DND-41 (cell line): Measurements from ENCODE around the gene NAA60.

Experiments used
- ATAC-seq: fragments of 200-7000 bp; cut with Tn5 transposase; 3 replicates; pipeline ENCODE4 v1.9.1; 2021; ENCODE audit warnings: low read depth; ENCODE audit not compliant: insufficient read depth
- DNase-seq: peaks from one replicate; pipeline ENCODE4 v3.0.0-alpha.2; 2020
- H2AFZ ChIP-seq: 2 replicates; pipeline ENCODE4 v1.6.0; 2012; ENCODE audit warnings: low read depth, low read length
- H3K27ac ChIP-seq: 2 replicates; pipeline ENCODE4 v1.5.1; 2012; ENCODE audit warnings: low read length, inconsistent platforms
- H3K27me3 ChIP-seq: fragments of 200-600 bp; sonication (generic); 2 replicates; pipeline ENCODE4 v1.6.0; 2012; ENCODE audit warnings: low read length, mild to moderate bottlenecking, inconsistent platforms; ENCODE audit not compliant: insufficient read depth, poor library complexity
- H3K36me3 ChIP-seq: 2 replicates; pipeline ENCODE4 v1.5.1; 2012; ENCODE audit warnings: low read length, inconsistent platforms; ENCODE audit not compliant: insufficient read depth
- H3K4me1 ChIP-seq: 2 replicates; pipeline ENCODE4 v1.5.1; 2012; ENCODE audit warnings: mild to moderate bottlenecking, low read length; ENCODE audit not compliant: insufficient read depth
- H3K4me2 ChIP-seq: 2 replicates; pipeline ENCODE4 v1.6.0; 2012; ENCODE audit warnings: mild to moderate bottlenecking, moderate library complexity, low read length, inconsistent platforms; ENCODE audit not compliant: insufficient read depth
- H3K4me3 ChIP-seq, 2 experiments: fragments of 200-600 bp in 1 of 2; shearing (Covaris generic) in 1 of 2; 2 replicates each; pipeline ENCODE4 v1.5.1; 2012 to 2016; ENCODE audit warnings: inconsistent platforms in 2 of 2, low read length in 2 of 2, mild to moderate bottlenecking in 2 of 2, low read depth in 1 of 2, moderate library complexity in 1 of 2
- H3K79me2 ChIP-seq: 2 replicates; pipeline ENCODE4 v1.6.0; 2012; ENCODE audit warnings: low read length, inconsistent platforms; ENCODE audit not compliant: insufficient read depth
- H3K9ac ChIP-seq: 2 replicates; pipeline ENCODE4 v1.6.0; 2012; ENCODE audit warnings: low read depth, mild to moderate bottlenecking, inconsistent platforms, low read length, moderate library complexity
- H3K9me3 ChIP-seq: 2 replicates; pipeline ENCODE4 v1.5.1; 2012; ENCODE audit warnings: low read length, moderate library complexity, mild to moderate bottlenecking, inconsistent platforms; ENCODE audit not compliant: insufficient read depth, severe bottlenecking
- H4K20me1 ChIP-seq: 2 replicates; pipeline ENCODE4 v1.6.0; 2012; ENCODE audit warnings: low read length; ENCODE audit not compliant: insufficient read depth
- EZH2 ChIP-seq: IDR thresholded peaks from 3 replicates; pipeline ENCODE4 v1.6.1; 2012; ENCODE audit warnings: borderline replicate concordance, low read depth, mild to moderate bottlenecking, moderate library complexity, low read length, inconsistent platforms; ENCODE audit not compliant: severe bottlenecking
- TF ChIP-seq, protein P1 (sequence below): IDR thresholded peaks from 2 replicates; pipeline ENCODE4 v1.5.1; 2012; ENCODE audit warnings: borderline replicate concordance, low read length, moderate library complexity, mild to moderate bottlenecking; ENCODE audit not compliant: poor library complexity, severe bottlenecking; ENCODE audit errors: extremely low read depth

NAA60 gene

GRCh38 chr16:3494386-3494973 lies 51.0 kb downstream of the NAA60 start:
- Histone ChIP-seq H3K4me1 (no peaks in the 10 kb centered on the region), H3K4me2 (no peak overlapping the region), H3K79me2 (no peaks in the 10 kb centered on the region), H2AFZ (no peak overlapping the region), H3K9ac (no peak overlapping the region), H3K4me3 (no peak overlapping the region), H3K36me3 (no peaks in the 10 kb centered on the region), H3K9me3 (no peaks in the 10 kb centered on the region), H4K20me1 (0 out of 2 replicates have a peak, but pooled peaks cover 8% of the 10 kb centered on the region), H3K27ac (no peak overlapping the region), H3K27me3 (no peaks in the 10 kb centered on the region)
- no peak for DNase-seq
- no peak for ATAC-seq
- TF ChIP-seq EZH2 = no peak
- TF ChIP-seq, protein P1, sequence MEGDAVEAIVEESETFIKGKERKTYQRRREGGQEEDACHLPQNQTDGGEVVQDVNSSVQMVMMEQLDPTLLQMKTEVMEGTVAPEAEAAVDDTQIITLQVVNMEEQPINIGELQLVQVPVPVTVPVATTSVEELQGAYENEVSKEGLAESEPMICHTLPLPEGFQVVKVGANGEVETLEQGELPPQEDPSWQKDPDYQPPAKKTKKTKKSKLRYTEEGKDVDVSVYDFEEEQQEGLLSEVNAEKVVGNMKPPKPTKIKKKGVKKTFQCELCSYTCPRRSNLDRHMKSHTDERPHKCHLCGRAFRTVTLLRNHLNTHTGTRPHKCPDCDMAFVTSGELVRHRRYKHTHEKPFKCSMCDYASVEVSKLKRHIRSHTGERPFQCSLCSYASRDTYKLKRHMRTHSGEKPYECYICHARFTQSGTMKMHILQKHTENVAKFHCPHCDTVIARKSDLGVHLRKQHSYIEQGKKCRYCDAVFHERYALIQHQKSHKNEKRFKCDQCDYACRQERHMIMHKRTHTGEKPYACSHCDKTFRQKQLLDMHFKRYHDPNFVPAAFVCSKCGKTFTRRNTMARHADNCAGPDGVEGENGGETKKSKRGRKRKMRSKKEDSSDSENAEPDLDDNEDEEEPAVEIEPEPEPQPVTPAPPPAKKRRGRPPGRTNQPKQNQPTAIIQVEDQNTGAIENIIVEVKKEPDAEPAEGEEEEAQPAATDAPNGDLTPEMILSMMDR = no peak

DNA sequence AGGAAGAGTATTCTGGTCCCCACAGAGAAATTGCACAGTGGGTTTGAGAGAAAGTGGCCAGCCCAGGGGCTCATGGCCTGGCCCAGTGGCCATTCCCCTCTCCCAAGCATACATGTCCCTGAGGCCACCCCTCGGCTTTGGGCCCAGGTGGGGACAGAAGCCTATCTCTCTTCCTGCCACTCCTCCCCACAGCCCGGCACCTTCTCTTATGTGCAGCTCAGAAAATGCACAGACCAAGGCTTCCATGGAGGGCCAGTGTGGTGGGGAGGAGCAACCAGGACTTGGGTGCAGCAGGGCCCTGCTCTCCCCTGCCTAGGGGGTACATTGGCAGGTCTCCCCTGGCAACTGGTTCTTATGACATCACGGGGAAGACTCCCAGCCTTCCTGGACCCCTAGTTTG lies 51.7 kb downstream of the NAA60 start, which contains the start of gene C16orf90:
TSS of gene C16orf90 (minus strand) at position 314 of the 400 bp plus-strand sequence. CDS start at position 246, 68 bp downstream.
- Histone ChIP-seq H3K9me3 (no peaks in the 10 kb centered on the region), H3K36me3 (no peaks in the 10 kb centered on the region), H2AFZ (no peak within 1 kb of the TSS), H3K4me2 (no peak within 1 kb of the TSS), H4K20me1 (0 out of 2 replicates have a peak, but pooled peaks cover 8% of the 10 kb centered on the region), H3K27ac (no peak within 1 kb of the TSS), H3K4me3 (no peak within 1 kb of the TSS), H3K27me3 (no peaks in the 10 kb centered on the region), H3K79me2 (no peaks in the 10 kb centered on the region), H3K4me1 (no peaks in the 10 kb centered on the region; the same call in 1 of the 2 replicates), H3K9ac (no peak within 1 kb of the TSS)
- DNase-seq (no peak), ATAC-seq (no peak)
- TF ChIP-seq, protein P1 = no peak
- TF ChIP-seq EZH2 = no peak

DNA sequence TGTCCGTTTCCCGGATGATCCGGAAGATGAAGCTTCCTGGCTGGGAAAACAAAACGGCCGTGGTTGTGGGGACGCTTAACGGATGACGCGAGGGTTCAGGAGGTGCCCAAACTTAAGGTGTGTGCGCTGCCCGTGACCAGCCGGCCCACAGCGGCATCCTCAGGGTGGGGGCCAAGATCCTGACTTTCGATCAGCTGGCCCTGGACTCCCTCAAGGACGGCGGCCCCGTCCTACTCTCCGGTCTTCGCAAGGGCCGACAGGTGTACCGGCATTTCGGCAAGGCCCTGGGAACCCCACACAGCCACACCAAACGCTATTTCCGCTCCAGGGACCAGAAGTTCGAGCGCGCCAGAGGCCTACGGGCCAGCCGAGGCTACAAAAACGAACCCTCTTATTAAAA lies 52.9 kb downstream of the NAA60 start:
- H2AFZ ChIP-seq = no peak overlapping the region
- DNase-seq (no peak), ATAC-seq (no peak)
- H3K4me2 ChIP-seq = no peak overlapping the region
- no peak overlapping the region for H3K9ac ChIP-seq
- no peaks in the 10 kb centered on the region for H3K36me3 ChIP-seq
- H3K27ac ChIP-seq = no peak overlapping the region
- H4K20me1 ChIP-seq = no peaks in the 10 kb centered on the region
- no peaks in the 10 kb centered on the region for H3K27me3 ChIP-seq
- H3K4me1 ChIP-seq = peaks cover 9% of the 10 kb centered on the region
- no peak for TF ChIP-seq EZH2
- TF ChIP-seq, protein P1 = no peak
- peaks cover 5% of the 10 kb centered on the region; the same call in 1 of the 2 replicates for H3K79me2 ChIP-seq
- H3K9me3 ChIP-seq = no peaks in the 10 kb centered on the region
- no peak overlapping the region for H3K4me3 ChIP-seq

DNA sequence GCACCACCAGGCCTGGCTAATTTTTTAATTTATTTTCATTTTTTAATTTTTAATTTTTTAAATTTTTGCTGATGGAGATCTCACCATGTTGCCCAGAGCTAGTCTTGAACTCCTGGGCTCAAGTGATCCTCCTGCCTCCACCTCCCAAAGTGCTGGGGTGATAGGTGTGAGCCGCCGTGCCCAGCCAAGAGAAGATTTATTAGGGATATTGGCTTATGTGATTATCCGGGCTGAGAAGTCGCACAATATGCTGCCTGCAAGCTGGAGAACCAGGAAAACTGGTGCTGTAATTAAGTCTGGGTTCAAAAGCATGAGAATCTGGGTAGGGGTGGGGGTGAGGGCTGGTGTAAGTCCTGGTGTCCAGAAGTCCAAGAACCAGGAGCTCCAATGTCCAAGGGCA lies 54.3 kb downstream of the NAA60 start:
- no peak for ATAC-seq
- Histone ChIP-seq H3K4me3 (no peak overlapping the region), H3K36me3 (no peaks in the 10 kb centered on the region), H3K27me3 (no peaks in the 10 kb centered on the region), H4K20me1 (no peaks in the 10 kb centered on the region), H2AFZ (no peak overlapping the region), H3K4me1 (peaks cover 23% of the 10 kb centered on the region), H3K9me3 (no peaks in the 10 kb centered on the region), H3K79me2 (peaks cover 13% of the 10 kb centered on the region), H3K4me2 (no peak overlapping the region), H3K9ac (no peak overlapping the region), H3K27ac (no peak overlapping the region)
- no peak for DNase-seq
- TF ChIP-seq EZH2 = no peak
- TF ChIP-seq, protein P1 = no peak
